Raji (cell line): ENCODE data around the gene CEP250.

Experiments
- POLR2A ChIP-seq: IDR thresholded peaks from 2 replicates; pipeline ENCODE4 v1.6.1; 2011; ENCODE audit warnings: low read depth, low read length, control low read depth; ENCODE audit not compliant: insufficient read depth

Gene CEP250

GRCh38 chr20:35561268-35561667 is 105.9 kb downstream of the CEP250 start:
- no peak for TF ChIP-seq POLR2A

GRCh38 chr20:35561671-35562070 is 106.3 kb downstream of the CEP250 start:
- no peak for TF ChIP-seq POLR2A

- no peak for TF ChIP-seq POLR2A
Measured at GRCh38 chr20:35562541-35563110, 107.2 kb downstream of the CEP250 start.

- TF ChIP-seq POLR2A: no peak
Measured at GRCh38 chr20:35563834-35564233, 108.4 kb downstream of the CEP250 start.

- no peak for TF ChIP-seq POLR2A
Measured at GRCh38 chr20:35564905-35565304, 109.5 kb downstream of the CEP250 start.

- no peak for TF ChIP-seq POLR2A
Measured at GRCh38 chr20:35568645-35569044, 113.2 kb downstream of the CEP250 start.
